HG02884 (cell line): ENCODE results near the gene UXS1.

Experiments used
- ATAC-seq: cut with Tn5 transposase; IDR thresholded peaks from one replicate; pipeline ENCODE4 v1.9.1; 2021; ENCODE audit warnings: mild to moderate bottlenecking, moderate library complexity; ENCODE audit not compliant: unreplicated experiment

Gene UXS1

GRCh38 chr2:106189764-106190468 lies 4.2 kb downstream of the UXS1 start:
- ATAC-seq, result no peak

- ATAC-seq, result no peak
Observed at GRCh38 chr2:106189325-106189724, 4.8 kb downstream of the UXS1 start.

- ATAC-seq, result no peak
Observed at GRCh38 chr2:106187273-106187891, 6.7 kb downstream of the UXS1 start.

- no peak for ATAC-seq
Observed at GRCh38 chr2:106185475-106186184, 8.5 kb downstream of the UXS1 start.

- ATAC-seq, result no peak
Observed at GRCh38 chr2:106184857-106185256, 9.2 kb downstream of the UXS1 start.

- no peak for ATAC-seq
Observed at GRCh38 chr2:106184394-106184793, 9.7 kb downstream of the UXS1 start.

- ATAC-seq, result no peak
Observed at GRCh38 chr2:106183101-106183696, 10.9 kb downstream of the UXS1 start.

- no peak for ATAC-seq
Observed at GRCh38 chr2:106181064-106181463, 13.0 kb downstream of the UXS1 start.

GRCh38 chr2:106180602-106181001 lies 13.5 kb downstream of the UXS1 start:
- ATAC-seq, result no peak

GRCh38 chr2:106178716-106179115 lies 15.4 kb downstream of the UXS1 start:
- no peak for ATAC-seq

- no peak for ATAC-seq
Observed at GRCh38 chr2:106177581-106177980, 16.5 kb downstream of the UXS1 start.

GRCh38 chr2:106176446-106177099 lies 17.5 kb downstream of the UXS1 start:
- no peak for ATAC-seq

- no peak for ATAC-seq
Observed at GRCh38 chr2:106175086-106175850, 18.8 kb downstream of the UXS1 start.

GRCh38 chr2:106174056-106174455 lies 20.0 kb downstream of the UXS1 start:
- no peak for ATAC-seq

GRCh38 chr2:106172649-106173048 lies 21.5 kb downstream of the UXS1 start:
- no peak for ATAC-seq

- ATAC-seq, result no peak
Observed at GRCh38 chr2:106168657-106169056, 25.4 kb downstream of the UXS1 start.

- ATAC-seq, result no peak
Observed at GRCh38 chr2:106167067-106167466, 27.0 kb downstream of the UXS1 start.

- ATAC-seq, result no peak
Observed at GRCh38 chr2:106165561-106165960, 28.5 kb downstream of the UXS1 start.

GRCh38 chr2:106165029-106165428 lies 29.1 kb downstream of the UXS1 start:
- no peak for ATAC-seq

GRCh38 chr2:106163948-106164545 lies 30.1 kb downstream of the UXS1 start:
- ATAC-seq, result no peak
